ENCODE measurements around the gene PNPLA3. TPM values are rescaled to one million over a fixed set of nuclear protein-coding genes. Genes with fewer than 3 reads are reported as not detected.
A peak's percentile ranks its signal among the peaks of the same experiment; 100 is the strongest.
"Not testable (repeated sequence)": the region's sequence is repeated elsewhere in the genome, so short reads cannot be mapped to it uniquely, and the experiment has no call there.

PNPLA3 gene
- total RNA-seq, 1 experiment from 2014 or later, result 17.5 TPM

DNA sequence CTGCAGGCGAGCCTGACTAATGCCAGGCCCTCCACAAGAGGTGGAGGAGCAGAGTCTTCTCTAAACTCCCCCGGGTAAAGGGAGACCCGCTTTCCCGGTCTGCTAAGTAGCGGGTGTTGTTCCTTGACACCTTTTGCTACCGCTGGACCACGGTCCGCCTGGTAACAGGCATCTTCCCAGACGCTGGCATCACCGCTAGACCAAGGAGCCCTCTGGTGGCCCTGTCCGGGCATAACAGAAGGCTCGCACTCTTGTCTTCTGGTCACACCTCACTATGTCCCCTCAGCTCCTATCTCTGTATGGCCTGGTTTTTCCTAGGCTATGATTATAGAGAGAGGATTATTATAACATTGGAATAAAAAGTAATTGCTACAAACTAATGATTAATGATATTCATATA is 19.2 kb upstream of the PNPLA3 start:
- H3K9me3 ChIP-seq (ENCODE audit: control insufficient read depth, low read depth, low read length); DNase-seq; H3K27ac ChIP-seq (ENCODE audit: insufficient read length, low read depth, low read length); H4K91ac ChIP-seq (ENCODE audit: insufficient read length, low read depth, low read length); H3K23me2 ChIP-seq (ENCODE audit: insufficient read length, low read depth, low read length, poor library complexity, severe bottlenecking); H3K79me1 ChIP-seq (ENCODE audit: insufficient read depth, low read depth, low read length, poor library complexity, severe bottlenecking); H2BK20ac ChIP-seq (ENCODE audit: low read depth, low read length, poor library complexity, severe bottlenecking); H2BK12ac ChIP-seq (ENCODE audit: insufficient read length, low read depth, low read length); H3K4me1 Mint-ChIP-seq; H3K27me3 ChIP-seq (ENCODE audit: insufficient read depth, low read length); H3K4ac ChIP-seq (ENCODE audit: low read depth, low read length); H3K4me1 ChIP-seq (ENCODE audit: insufficient read depth, low read length); H3K14ac ChIP-seq (ENCODE audit: insufficient read depth, low read length); H2AFZ ChIP-seq (ENCODE audit: low read length); H4K5ac ChIP-seq (ENCODE audit: insufficient read length, low read depth, low read length); H3T11ph ChIP-seq (ENCODE audit: low read length); H3K79me2 ChIP-seq (ENCODE audit: insufficient read depth, low read length); H4K8ac ChIP-seq (replicated peaks; ENCODE audit: insufficient read length, low read depth, low read length); H2BK15ac ChIP-seq (ENCODE audit: low read depth, low read length); H3K23ac ChIP-seq (ENCODE audit: insufficient read length, low read depth, low read length); H2BK120ac ChIP-seq (ENCODE audit: low read depth, low read length, poor library complexity, severe bottlenecking); H3K4me2 ChIP-seq (ENCODE audit: insufficient read depth, insufficient read length, low read length); H2BK5ac ChIP-seq (ENCODE audit: insufficient read length, low read length); H3K56ac ChIP-seq (ENCODE audit: insufficient read length, low read depth, low read length); H4K20me1 ChIP-seq (ENCODE audit: control insufficient read depth, insufficient read depth, insufficient read length); H3K27ac Mint-ChIP-seq; H3K9ac ChIP-seq (ENCODE audit: extremely low read depth, insufficient read length, low read length); H3K18ac ChIP-seq (ENCODE audit: insufficient read length, low read depth, low read length); H2AK5ac ChIP-seq (ENCODE audit: insufficient read length, low read length); H3K4me3 Mint-ChIP-seq: not testable (repeated sequence)
- Mint-ChIP-seq H3K36me3 (ENCODE audit: insufficient read depth in 1 of 3, low read depth in 3 of 3) (peaks cover 0 to 11% (median 0%) of the 10 kb centered on the region in 3 experiments; a peak in 3 of 7 replicates), H3K27me3 (ENCODE audit: low read depth) (peaks cover 25% of the 10 kb centered on the region), H3K9me3 (peaks cover 11% of the 10 kb centered on the region in 2 experiments; a peak in 4 of 5 replicates)
- no CpG with 5 or more reads among the region's 12 CpGs for WGBS (ENCODE audit: extremely low coverage, insufficient read length, low lambda C conversion rate)
- TF ChIP-seq, protein P1, sequence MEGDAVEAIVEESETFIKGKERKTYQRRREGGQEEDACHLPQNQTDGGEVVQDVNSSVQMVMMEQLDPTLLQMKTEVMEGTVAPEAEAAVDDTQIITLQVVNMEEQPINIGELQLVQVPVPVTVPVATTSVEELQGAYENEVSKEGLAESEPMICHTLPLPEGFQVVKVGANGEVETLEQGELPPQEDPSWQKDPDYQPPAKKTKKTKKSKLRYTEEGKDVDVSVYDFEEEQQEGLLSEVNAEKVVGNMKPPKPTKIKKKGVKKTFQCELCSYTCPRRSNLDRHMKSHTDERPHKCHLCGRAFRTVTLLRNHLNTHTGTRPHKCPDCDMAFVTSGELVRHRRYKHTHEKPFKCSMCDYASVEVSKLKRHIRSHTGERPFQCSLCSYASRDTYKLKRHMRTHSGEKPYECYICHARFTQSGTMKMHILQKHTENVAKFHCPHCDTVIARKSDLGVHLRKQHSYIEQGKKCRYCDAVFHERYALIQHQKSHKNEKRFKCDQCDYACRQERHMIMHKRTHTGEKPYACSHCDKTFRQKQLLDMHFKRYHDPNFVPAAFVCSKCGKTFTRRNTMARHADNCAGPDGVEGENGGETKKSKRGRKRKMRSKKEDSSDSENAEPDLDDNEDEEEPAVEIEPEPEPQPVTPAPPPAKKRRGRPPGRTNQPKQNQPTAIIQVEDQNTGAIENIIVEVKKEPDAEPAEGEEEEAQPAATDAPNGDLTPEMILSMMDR (conservative IDR thresholded peaks at IDR 0.05), result peak; percentile 63
